GM23338 (cell line): ENCODE data around the gene WASL. TPM values are rescaled to one million over a fixed set of nuclear protein-coding genes. Genes with fewer than 3 reads are reported as not detected.

Experiments used
- ATAC-seq: fragments of 200-7000 bp; cut with Tn5 transposase; 3 replicates; pipeline ENCODE4 v1.9.1; 2020
- DNase-seq: peaks from one replicate; pipeline ENCODE4 v3.0.0-alpha.2; 2015; ENCODE audit warnings: low spot score
- H2AFZ ChIP-seq: fragments of 200-600 bp; sonication (generic); 2 replicates; pipeline ENCODE4 v1.8.0; 2016; ENCODE audit warnings: antibody characterized with exemption, mild to moderate bottlenecking, moderate library complexity
- H3F3A ChIP-seq: fragments of 200-600 bp; sonication (generic); replicated peaks from 2 replicates; pipeline ENCODE4 v1.8.0; 2017; ENCODE audit warnings: antibody characterized with exemption, mixed run types, low read depth
- H3K27ac ChIP-seq: fragments of 200-600 bp; sonication (generic); 2 replicates; pipeline ENCODE4 v1.6.1; 2016; ENCODE audit warnings: low read depth
- H3K27me3 ChIP-seq: fragments of 200-600 bp; sonication (generic); 2 replicates; pipeline ENCODE4 v1.8.0; 2016; ENCODE audit warnings: mild to moderate bottlenecking, mixed run types, moderate library complexity; ENCODE audit not compliant: insufficient read depth
- H3K36me3 ChIP-seq: fragments of 200-600 bp; sonication (generic); 2 replicates; pipeline ENCODE4 v1.8.0; 2016; ENCODE audit warnings: mild to moderate bottlenecking; ENCODE audit not compliant: insufficient read depth
- H3K4me1 ChIP-seq: fragments of 200-600 bp; sonication (generic); 2 replicates; pipeline ENCODE4 v1.8.0; 2016; ENCODE audit warnings: mild to moderate bottlenecking, moderate library complexity; ENCODE audit not compliant: insufficient read depth
- H3K4me2 ChIP-seq: fragments of 200-600 bp; sonication (generic); 2 replicates; pipeline ENCODE4 v1.7.1; 2017; ENCODE audit warnings: mixed run types
- H3K4me3 ChIP-seq: fragments of 200-600 bp; sonication (generic); 2 replicates; pipeline ENCODE4 v1.6.1; 2016; ENCODE audit warnings: mixed run types
- H3K79me2 ChIP-seq: fragments of 200-600 bp; sonication (generic); replicated peaks from 2 replicates; pipeline ENCODE4 v1.8.0; 2017; ENCODE audit warnings: mild to moderate bottlenecking; ENCODE audit not compliant: insufficient read depth
- H3K9me2 ChIP-seq: fragments of 200-600 bp; sonication (generic); 2 replicates; pipeline ENCODE4 v1.8.0; 2017; ENCODE audit not compliant: insufficient read depth
- H4K20me1 ChIP-seq: fragments of 200-600 bp; sonication (generic); replicated peaks from 2 replicates; pipeline ENCODE4 v1.8.0; 2017; ENCODE audit warnings: mild to moderate bottlenecking; ENCODE audit not compliant: insufficient read depth
- H3K27ac Mint-ChIP-seq: 2 replicates; pipeline ENCODE4 v1.8.0; 2020; ENCODE audit warnings: inconsistent platforms, mild to moderate bottlenecking, moderate library complexity, mixed read lengths
- H3K27me3 Mint-ChIP-seq: 3 replicates; pipeline ENCODE4 v1.8.0; 2022; ENCODE audit warnings: low read depth, mild to moderate bottlenecking, moderate library complexity, mixed read lengths, inconsistent platforms; ENCODE audit not compliant: insufficient read depth, poor library complexity
- H3K36me3 Mint-ChIP-seq: 3 replicates; pipeline ENCODE4 v1.8.0; 2021; ENCODE audit warnings: low read depth, mild to moderate bottlenecking, inconsistent platforms, moderate library complexity, mixed read lengths
- H3K4me1 Mint-ChIP-seq: 3 replicates; pipeline ENCODE4 v1.8.0; 2020; ENCODE audit warnings: mild to moderate bottlenecking, inconsistent platforms, mixed read lengths
- H3K4me3 Mint-ChIP-seq: 3 replicates; pipeline ENCODE4 v1.8.0; 2021; ENCODE audit warnings: moderate library complexity, mild to moderate bottlenecking, inconsistent platforms, mixed read lengths
- H3K9me3 Mint-ChIP-seq: 3 replicates; pipeline ENCODE4 v1.8.0; 2020; ENCODE audit warnings: moderate library complexity, mild to moderate bottlenecking, inconsistent platforms, mixed read lengths
- CREB1 ChIP-seq: fragments of 250-450 bp; sonication (Bioruptor Pico); IDR thresholded peaks from 2 replicates; pipeline ENCODE4 v1.5.0; 2020; ENCODE audit warnings: low read depth, mild to moderate bottlenecking, moderate library complexity
- CTCF ChIP-seq, 2 experiments: fragments of 200-600 bp in 1 of 2; sonication (generic) in 1 of 2; conservative IDR thresholded peaks; 2 replicates each; pipeline versions ENCODE4 v1.5.1 to v1.6.1; 2016 to 2017; ENCODE audit warnings: antibody characterized with exemption in 2 of 2, low read depth in 2 of 2, mild to moderate bottlenecking in 2 of 2, moderate library complexity in 1 of 2
- ETS1 ChIP-seq: IDR thresholded peaks from 2 replicates; pipeline ENCODE4 v1.6.1; 2016; ENCODE audit warnings: antibody characterized with exemption
- EZH2 ChIP-seq: fragments of 200-600 bp; sonication (generic); IDR thresholded peaks from one replicate; pipeline ENCODE4 v1.8.0; 2017; ENCODE audit warnings: antibody characterized with exemption, mild to moderate bottlenecking, low read depth; ENCODE audit not compliant: unreplicated experiment
- EZH2phosphoT487 ChIP-seq: fragments of 200-600 bp; sonication (generic); IDR thresholded peaks from one replicate; pipeline ENCODE4 v1.8.1; 2018; ENCODE audit warnings: antibody characterized with exemption; ENCODE audit not compliant: unreplicated experiment
- JUNB ChIP-seq: IDR thresholded peaks from one replicate; pipeline ENCODE4 v1.6.1; 2016; ENCODE audit warnings: antibody characterized with exemption; ENCODE audit not compliant: unreplicated experiment
- NANOG ChIP-seq: IDR thresholded peaks from 2 replicates; pipeline ENCODE4 v1.6.1; 2016; ENCODE audit warnings: antibody characterized with exemption, borderline replicate concordance
- POLR2AphosphoS5 ChIP-seq: IDR thresholded peaks from 2 replicates; pipeline ENCODE4 v1.6.1; 2016; ENCODE audit warnings: antibody characterized with exemption, low read depth
- REST ChIP-seq: IDR thresholded peaks from one replicate; pipeline ENCODE4 v1.6.1; 2018; ENCODE audit warnings: antibody characterized with exemption; ENCODE audit not compliant: unreplicated experiment
- STAT1 ChIP-seq: IDR thresholded peaks from one replicate; pipeline ENCODE4 v1.6.1; 2016; ENCODE audit warnings: antibody characterized with exemption; ENCODE audit not compliant: unreplicated experiment
- ZNF114 ChIP-seq: fragments of 250-450 bp; sonication (Bioruptor Pico); IDR thresholded peaks from 2 replicates; pipeline ENCODE4 v1.5.0; 2020; ENCODE audit warnings: mild to moderate bottlenecking, moderate library complexity
- ZNF331 ChIP-seq: fragments of 250-450 bp; sonication (Bioruptor Pico); IDR thresholded peaks from 2 replicates; pipeline ENCODE4 v1.5.0; 2020; ENCODE audit warnings: low read depth, mild to moderate bottlenecking, moderate library complexity
- ZNF462 ChIP-seq: fragments of 250-450 bp; sonication (Bioruptor Pico); IDR thresholded peaks from 2 replicates; pipeline ENCODE4 v1.5.0; 2020; ENCODE audit warnings: mild to moderate bottlenecking, moderate library complexity
- polyA plus RNA-seq: library from polyadenylated mRNA; unstranded; fragments of >200 nt; fragmentation: Nextera tagmentation; extraction: Ambion mirVana; gene quantifications from 2 replicates; pipeline ENCODE4 v1.2.1, GENCODE V29; 2016
- total RNA-seq: library from RNA; depleted of rRNA; stranded (reverse); fragments of >200 nt; shearing (Covaris generic); gene quantifications from 2 replicates; pipeline ENCODE4 v1.2.3, GENCODE V29; 2014

Gene WASL
- total and polyA plus RNA-seq, 2 experiments from 2014 or later, result 36.4 to 45.3 TPM

- no peak overlapping the region for H3K27ac Mint-ChIP-seq
- peaks cover 21% of the 10 kb centered on the region for H3K4me1 Mint-ChIP-seq
- no peak overlapping the region for H3K4me3 ChIP-seq
- 0 out of 2 replicates have a peak, but pooled peaks cover 4% of the 10 kb centered on the region for H3K4me1 ChIP-seq
- no peaks in the 10 kb centered on the region for H3K9me3 Mint-ChIP-seq
- TF ChIP-seq JUNB (no peak), STAT1 (no peak), POLR2AphosphoS5 (no peak), EZH2 (no peak), ZNF462 (CRISPR knock-in tag) (no peak), ZNF114 (no peak), NANOG (no peak), CTCF (conservative IDR thresholded peaks at IDR 0.05; ENCODE audit: low read depth in 2 of 2) (no peak), ETS1 (no peak), EZH2phosphoT487 (no peak), CREB1 (no peak), ZNF331 (CRISPR knock-in tag) (no peak), REST (no peak)
- DNase-seq (no peak), ATAC-seq (no peak)
- H3K36me3 ChIP-seq, result 0 out of 2 replicates have a peak, but pooled peaks cover 9% of the 10 kb centered on the region
- H4K20me1 ChIP-seq, result no peaks in the 10 kb centered on the region
- no peak overlapping the region for H2AFZ ChIP-seq
- H3K4me3 Mint-ChIP-seq, result no peak overlapping the region
- no peaks in the 10 kb centered on the region for H3K9me2 ChIP-seq
- H3K79me2 ChIP-seq, result no peaks in the 10 kb centered on the region
- H3F3A ChIP-seq, result no peaks in the 10 kb centered on the region
- peaks cover 4% of the 10 kb centered on the region; the same call in 1 of the 3 replicates for H3K36me3 Mint-ChIP-seq
- H3K27ac ChIP-seq, result no peak overlapping the region
- H3K27me3 ChIP-seq, result no peaks in the 10 kb centered on the region
- peaks cover 2% of the 10 kb centered on the region for H3K27me3 Mint-ChIP-seq
- no peak overlapping the region for H3K4me2 ChIP-seq
Observed at GRCh38 chr7:123677061-123677715, 71.6 kb downstream of the WASL start.
